GM21515 (cell line): ENCODE data around the gene PERP.

ENCODE experiments used
- ATAC-seq: cut with Tn5 transposase; IDR thresholded peaks from one replicate; pipeline ENCODE4 v1.9.1; 2021; ENCODE audit not compliant: unreplicated experiment

PERP gene

GRCh38 chr6:138063726-138064125 is 43.5 kb downstream of the PERP start:
- no peak for ATAC-seq

GRCh38 chr6:138054982-138055381 is 52.2 kb downstream of the PERP start:
- no peak for ATAC-seq

GRCh38 chr6:138052783-138053182 is 54.4 kb downstream of the PERP start:
- no peak for ATAC-seq

- no peak for ATAC-seq
Observed at GRCh38 chr6:138044972-138045371, 62.2 kb downstream of the PERP start.

- ATAC-seq: no peak
Observed at GRCh38 chr6:138044458-138044857, 62.8 kb downstream of the PERP start.
